K562 (cell line): ENCODE results near the gene FMOD. TPM values are rescaled to one million over a fixed set of nuclear protein-coding genes. Genes with fewer than 3 reads are reported as not detected.
A peak's percentile ranks its signal among the peaks of the same experiment; 100 is the strongest.

Source experiments
- CTBP1 ChIP-seq: fragments of 450-650 bp; IDR thresholded peaks from 2 replicates; pipeline ENCODE4 v1.6.1; 2016; ENCODE audit warnings: borderline replicate concordance
- DACH1 ChIP-seq: fragments of 450-650 bp; IDR thresholded peaks from 2 replicates; pipeline ENCODE4 v1.6.1; 2018; ENCODE audit not compliant: partially characterized antibody
- EHMT2 ChIP-seq: fragments of 450-650 bp; IDR thresholded peaks from 2 replicates; pipeline ENCODE4 v1.6.1; 2018; ENCODE audit warnings: antibody characterized with exemption
- FOXM1 ChIP-seq, 2 experiments: fragments of 450-650 bp in 1 of 2; sonication (generic) in 1 of 2; formaldehyde crosslinking in 1 of 2; IDR thresholded peaks; 2 replicates each; pipeline versions ENCODE4 v1.6.1 to v1.9.0; 2017 to 2022; ENCODE audit warnings: low read depth in 2 of 2, mild to moderate bottlenecking in 2 of 2, missing genetic modification reagents in 1 of 2, moderate library complexity in 1 of 2
- HDAC8 ChIP-seq: fragments of 450-650 bp; IDR thresholded peaks from 2 replicates; pipeline ENCODE4 v1.6.1; 2016; ENCODE audit warnings: mild to moderate bottlenecking, missing genetic modification characterization, moderate library complexity, missing compliant biosample characterization
- HMG20B ChIP-seq: fragments of 250-450 bp; sonication (Bioruptor Pico); IDR thresholded peaks from 2 replicates; pipeline ENCODE4 v1.5.0; 2021; ENCODE audit warnings: mild to moderate bottlenecking
- MEF2D ChIP-seq: conservative IDR thresholded peaks from 2 replicates; pipeline ENCODE4 v1.6.1; 2016; ENCODE audit warnings: low read depth, missing genetic modification characterization, missing compliant biosample characterization
- NCOA1 ChIP-seq: fragments of 450-650 bp; IDR thresholded peaks from 2 replicates; pipeline ENCODE4 v1.6.1; 2016; ENCODE audit warnings: low read depth
- NRF1 ChIP-seq, 2 experiments: fragments of 450-650 bp; IDR thresholded peaks in 1 of 2; conservative IDR thresholded peaks in 1 of 2; 2 replicates each; pipeline ENCODE4 v1.6.1; 2014; ENCODE audit warnings: mild to moderate bottlenecking in 2 of 2
- RBM34 ChIP-seq: fragments of 200-400 bp; formaldehyde crosslinking; IDR thresholded peaks from 2 replicates; pipeline ENCODE4 v1.6.1; 2018; ENCODE audit warnings: low read length, borderline replicate concordance; ENCODE audit not compliant: insufficient read depth
- RNF2 ChIP-seq: sonication (generic); IDR thresholded peaks from 2 replicates; pipeline ENCODE4 v1.6.1; 2016
- SLC30A9 ChIP-seq: fragments of 250-450 bp; sonication (Bioruptor Pico); IDR thresholded peaks from 2 replicates; pipeline ENCODE4 v1.8.0; 2022; ENCODE audit warnings: mild to moderate bottlenecking, moderate library complexity
- SMARCA4 ChIP-seq: fragments of 450-650 bp; IDR thresholded peaks from 2 replicates; pipeline ENCODE4 v1.6.1; 2016
- SRSF9 ChIP-seq: fragments of 200-400 bp; formaldehyde crosslinking; IDR thresholded peaks from 2 replicates; pipeline ENCODE4 v1.6.1; 2017; ENCODE audit warnings: low read depth, low read length, borderline replicate concordance
- TAL1 ChIP-seq: fragments of 450-650 bp; IDR thresholded peaks from 2 replicates; pipeline ENCODE4 v1.6.1; 2016; ENCODE audit warnings: mild to moderate bottlenecking
- ZNF174 ChIP-seq: fragments of 250-450 bp; sonication (Bioruptor Pico); IDR thresholded peaks from 2 replicates; pipeline ENCODE4 v1.4.0; 2020; ENCODE audit warnings: mild to moderate bottlenecking
- ZNF217 ChIP-seq: sonication (generic); formaldehyde crosslinking; IDR thresholded peaks from 2 replicates; pipeline ENCODE4 v1.8.0; 2022; ENCODE audit warnings: mild to moderate bottlenecking, missing genetic modification reagents
- ZNF311 ChIP-seq: fragments of 250-450 bp; sonication (Bioruptor Pico); IDR thresholded peaks from 2 replicates; pipeline ENCODE4 v1.4.0; 2020; ENCODE audit warnings: mild to moderate bottlenecking, moderate library complexity
- ZNF584 ChIP-seq: fragments of 200-800 bp; sonication (Bioruptor generic); IDR thresholded peaks from 2 replicates; pipeline ENCODE4 v1.6.1; 2016; ENCODE audit warnings: low read depth, mild to moderate bottlenecking, missing genetic modification characterization, missing compliant biosample characterization
- ZNF589 ChIP-seq: fragments of 200-800 bp; sonication (Bioruptor generic); IDR thresholded peaks from 2 replicates; pipeline ENCODE4 v1.6.1; 2016; ENCODE audit warnings: low read depth, missing genetic modification characterization, missing compliant biosample characterization
- polyA plus RNA-seq, 8 experiments: library from polyadenylated mRNA; depleted of rRNA in 4 of 8; stranded (reverse) in 5 of 8; unstranded in 3 of 8; fragments of >200 nt; fragmentation: Nextera tagmentation in 2 of 8; fragmentation: Illumina TruSeq in 1 of 8; extraction: Ambion mirVana in 2 of 8; extraction: Trizol in 1 of 8; gene quantifications; 2 replicates each; pipeline versions ENCODE4 v1.2.1 to v1.2.3, GENCODE V29; 2011 to 2014; ENCODE audit warnings: inconsistent platforms in 1 of 8, missing spikeins in 1 of 8
- total RNA-seq, 7 experiments: library from RNA; depleted of rRNA in 6 of 7; stranded (reverse); fragments of >200 nt in 6 of 7; fragmentation: Illumina TruSeq in 2 of 7; extraction: Trizol in 2 of 7; gene quantifications; 2 replicates each; pipeline versions ENCODE4 v1.2.1 to v1.2.3, GENCODE V29; 2011 to 2021; ENCODE audit warnings: low replicate concordance in 1 of 7
- TF ChIP-seq, protein P1 (sequence below): sonication (generic); formaldehyde crosslinking; IDR thresholded peaks from 2 replicates; pipeline ENCODE4 v1.8.1; 2023; ENCODE audit warnings: mild to moderate bottlenecking, missing genetic modification reagents
- TF ChIP-seq, protein P2 (sequence below): fragments of 450-650 bp; formaldehyde crosslinking; conservative IDR thresholded peaks from 2 replicates; pipeline ENCODE4 v1.4.0; 2022; ENCODE audit warnings: mild to moderate bottlenecking, missing genetic modification characterization
- TF ChIP-seq, protein P3 (sequence below): IDR thresholded peaks from 2 replicates; pipeline ENCODE4 v1.6.1; 2016; ENCODE audit warnings: missing genetic modification characterization, missing compliant biosample characterization
- TF ChIP-seq, protein P4 (sequence below), 2 experiments: fragments of 450-650 bp; conservative IDR thresholded peaks; 2 replicates each; pipeline ENCODE4 v1.6.1; 2017; ENCODE audit warnings: mild to moderate bottlenecking in 2 of 2, moderate library complexity in 2 of 2

The FMOD gene
- total and polyA plus RNA-seq, 9 of the 15 experiments (the other 6 are each of a cell fraction or from before 2014, with no cell fraction given), result 0.03 to 0.13 (median 0.03) TPM; not detected in 6

DNA sequence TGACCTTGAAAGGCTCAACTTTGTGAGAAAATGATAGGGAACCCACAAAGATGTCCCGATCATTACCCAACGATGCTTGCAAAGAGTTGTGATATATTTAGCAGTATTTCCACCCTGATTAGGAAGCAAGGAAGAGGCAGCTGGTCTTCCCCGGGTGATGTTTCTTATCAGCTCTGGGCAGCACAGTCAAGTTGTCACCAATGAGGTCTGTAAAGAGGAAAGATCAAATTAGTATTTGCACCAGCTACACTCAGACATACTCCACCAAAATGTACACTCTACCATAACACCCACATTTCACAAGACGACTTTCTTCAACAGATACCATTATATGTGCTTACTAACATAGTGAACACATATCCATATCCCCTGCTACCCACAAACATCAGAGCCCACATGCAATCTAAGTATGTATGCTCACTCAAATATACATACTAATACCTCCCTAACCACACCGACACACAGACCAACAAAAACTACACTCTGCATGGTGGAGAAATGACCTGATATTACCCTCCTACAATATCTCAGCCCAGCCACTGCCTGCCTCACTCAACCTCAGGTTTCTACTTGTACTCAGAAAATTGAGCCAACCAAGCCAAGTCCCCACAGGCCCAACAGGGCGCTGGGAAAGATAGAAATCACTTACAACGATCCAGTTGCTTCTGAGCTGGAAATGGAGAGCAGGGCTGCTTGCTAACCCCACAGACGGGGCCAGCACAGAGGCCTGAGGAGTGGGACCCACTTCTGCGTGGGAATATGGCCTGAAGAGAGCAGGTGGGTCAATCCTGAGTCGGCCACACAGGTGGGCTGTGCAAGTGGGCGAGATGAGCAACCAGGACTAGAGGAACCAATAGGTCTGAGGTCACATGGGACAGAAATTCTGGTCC, 50.2 kb downstream of the FMOD start (continued):
- TF ChIP-seq, protein P1, sequence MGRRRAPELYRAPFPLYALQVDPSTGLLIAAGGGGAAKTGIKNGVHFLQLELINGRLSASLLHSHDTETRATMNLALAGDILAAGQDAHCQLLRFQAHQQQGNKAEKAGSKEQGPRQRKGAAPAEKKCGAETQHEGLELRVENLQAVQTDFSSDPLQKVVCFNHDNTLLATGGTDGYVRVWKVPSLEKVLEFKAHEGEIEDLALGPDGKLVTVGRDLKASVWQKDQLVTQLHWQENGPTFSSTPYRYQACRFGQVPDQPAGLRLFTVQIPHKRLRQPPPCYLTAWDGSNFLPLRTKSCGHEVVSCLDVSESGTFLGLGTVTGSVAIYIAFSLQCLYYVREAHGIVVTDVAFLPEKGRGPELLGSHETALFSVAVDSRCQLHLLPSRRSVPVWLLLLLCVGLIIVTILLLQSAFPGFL (CRISPR knock-in tag), result no peak
- no peak for TF ChIP-seq ZNF174 (CRISPR knock-in tag)
- peak; percentile 80 for TF ChIP-seq DACH1
- TF ChIP-seq EHMT2, result peak; percentile 62; the same call in 1 of the 2 replicates
- TF ChIP-seq NRF1 (conservative IDR thresholded peaks at IDR 0.05 in 1 of 2, IDR thresholded peaks at IDR 0.05 in 1 of 2), result peak in 1 of 2 experiments; percentile 24; a peak in 1 of 4 replicates
- no peak for TF ChIP-seq HDAC8
- peak; percentile 87 for TF ChIP-seq FOXM1 (IDR thresholded peaks at IDR 0.05; ENCODE audit: low read depth)
- no peak for TF ChIP-seq FOXM1 (CRISPR knock-in tag; IDR thresholded peaks at IDR 0.05; ENCODE audit: low read depth)
- TF ChIP-seq SRSF9, result no peak
- TF ChIP-seq, protein P2, sequence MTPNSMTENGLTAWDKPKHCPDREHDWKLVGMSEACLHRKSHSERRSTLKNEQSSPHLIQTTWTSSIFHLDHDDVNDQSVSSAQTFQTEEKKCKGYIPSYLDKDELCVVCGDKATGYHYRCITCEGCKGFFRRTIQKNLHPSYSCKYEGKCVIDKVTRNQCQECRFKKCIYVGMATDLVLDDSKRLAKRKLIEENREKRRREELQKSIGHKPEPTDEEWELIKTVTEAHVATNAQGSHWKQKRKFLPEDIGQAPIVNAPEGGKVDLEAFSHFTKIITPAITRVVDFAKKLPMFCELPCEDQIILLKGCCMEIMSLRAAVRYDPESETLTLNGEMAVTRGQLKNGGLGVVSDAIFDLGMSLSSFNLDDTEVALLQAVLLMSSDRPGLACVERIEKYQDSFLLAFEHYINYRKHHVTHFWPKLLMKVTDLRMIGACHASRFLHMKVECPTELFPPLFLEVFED, result no peak
- TF ChIP-seq, protein P3, sequence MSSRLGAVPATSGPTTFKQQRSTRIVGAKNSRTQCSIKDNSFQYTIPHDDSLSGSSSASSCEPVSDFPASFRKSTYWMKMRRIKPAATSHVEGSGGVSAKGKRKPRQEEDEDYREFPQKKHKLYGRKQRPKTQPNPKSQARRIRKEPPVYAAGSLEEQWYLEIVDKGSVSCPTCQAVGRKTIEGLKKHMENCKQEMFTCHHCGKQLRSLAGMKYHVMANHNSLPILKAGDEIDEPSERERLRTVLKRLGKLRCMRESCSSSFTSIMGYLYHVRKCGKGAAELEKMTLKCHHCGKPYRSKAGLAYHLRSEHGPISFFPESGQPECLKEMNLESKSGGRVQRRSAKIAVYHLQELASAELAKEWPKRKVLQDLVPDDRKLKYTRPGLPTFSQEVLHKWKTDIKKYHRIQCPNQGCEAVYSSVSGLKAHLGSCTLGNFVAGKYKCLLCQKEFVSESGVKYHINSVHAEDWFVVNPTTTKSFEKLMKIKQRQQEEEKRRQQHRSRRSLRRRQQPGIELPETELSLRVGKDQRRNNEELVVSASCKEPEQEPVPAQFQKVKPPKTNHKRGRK, result no peak
- peak; percentile 98 for TF ChIP-seq CTBP1
- TF ChIP-seq NCOA1, result peak; percentile 51; the same call in 1 of the 2 replicates
- no peak for TF ChIP-seq HMG20B
- peak; percentile 92 for TF ChIP-seq SMARCA4
- TF ChIP-seq MEF2D, result peak; percentile 99
- TF ChIP-seq, protein P4, sequence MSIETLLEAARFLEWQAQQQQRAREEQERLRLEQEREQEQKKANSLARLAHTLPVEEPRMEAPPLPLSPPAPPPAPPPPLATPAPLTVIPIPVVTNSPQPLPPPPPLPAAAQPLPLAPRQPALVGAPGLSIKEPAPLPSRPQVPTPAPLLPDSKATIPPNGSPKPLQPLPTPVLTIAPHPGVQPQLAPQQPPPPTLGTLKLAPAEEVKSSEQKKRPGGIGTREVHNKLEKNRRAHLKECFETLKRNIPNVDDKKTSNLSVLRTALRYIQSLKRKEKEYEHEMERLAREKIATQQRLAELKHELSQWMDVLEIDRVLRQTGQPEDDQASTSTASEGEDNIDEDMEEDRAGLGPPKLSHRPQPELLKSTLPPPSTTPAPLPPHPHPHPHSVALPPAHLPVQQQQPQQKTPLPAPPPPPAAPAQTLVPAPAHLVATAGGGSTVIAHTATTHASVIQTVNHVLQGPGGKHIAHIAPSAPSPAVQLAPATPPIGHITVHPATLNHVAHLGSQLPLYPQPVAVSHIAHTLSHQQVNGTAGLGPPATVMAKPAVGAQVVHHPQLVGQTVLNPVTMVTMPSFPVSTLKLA (conservative IDR thresholded peaks at IDR 0.05), result peak in 1 of 2 experiments; percentile 60; a peak in 3 of 4 replicates
- TF ChIP-seq TAL1, result peak; percentile 95
- TF ChIP-seq RBM34, result no peak
- peak; percentile 96 for TF ChIP-seq ZNF584 (CRISPR knock-in tag)
- peak; percentile 83 for TF ChIP-seq ZNF311 (CRISPR knock-in tag)
- TF ChIP-seq RNF2, result peak; percentile 80
- no peak for TF ChIP-seq SLC30A9 (CRISPR knock-in tag)
- peak; percentile 95 for TF ChIP-seq ZNF589
- TF ChIP-seq ZNF217 (CRISPR knock-in tag), result no peak
